Superior temporal gyrus (tissue), 1 donor: ENCODE measurements around the gene ACAP2.
"Not testable (repeated sequence)": the region's sequence is repeated elsewhere in the genome, so short reads cannot be mapped to it uniquely, and the experiment has no call there.

Source experiments
- DNase-seq: peaks from one replicate; pipeline ENCODE4 v3.0.0-alpha.2; 2016; ENCODE audit errors: extremely low spot score

Gene ACAP2

DNA sequence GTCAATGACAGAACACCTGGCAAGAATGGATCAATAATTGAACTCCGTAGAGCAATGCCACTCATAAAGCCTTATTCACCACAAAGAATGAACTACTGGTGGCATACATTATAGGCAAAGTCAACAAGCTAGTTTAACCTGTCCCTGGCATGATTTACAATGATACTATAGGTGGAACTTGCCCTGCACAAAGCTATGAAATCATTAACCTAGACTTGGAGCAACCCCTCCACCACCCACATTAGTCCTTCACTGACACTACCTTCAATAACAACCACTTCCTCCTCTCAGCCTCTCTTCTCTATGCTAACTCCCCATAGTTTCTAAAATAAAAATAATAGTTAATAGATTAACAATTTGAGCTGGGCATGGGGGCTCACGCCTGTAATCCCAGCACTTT is 54.4 kb downstream of the ACAP2 start:
- DNase-seq, result no peak

DNA sequence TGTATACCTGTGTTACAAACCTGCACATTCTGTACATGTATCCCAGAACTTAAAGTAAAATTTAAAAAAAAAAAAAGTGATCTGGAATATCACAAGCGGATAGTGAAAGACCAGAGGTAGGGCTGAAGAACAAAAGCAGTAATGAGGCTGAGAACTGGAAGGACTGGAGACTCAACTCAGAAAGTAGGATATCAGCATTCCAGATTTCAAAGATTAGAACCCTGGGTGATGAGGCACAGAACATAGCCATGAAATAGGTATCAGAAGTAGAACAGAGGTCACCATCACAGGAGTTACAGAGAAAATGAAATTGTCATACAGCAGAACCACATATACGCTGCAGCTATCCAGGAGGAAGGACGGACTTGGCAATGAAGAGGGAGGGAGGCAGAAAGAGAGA is 56.1 kb downstream of the ACAP2 start:
- no peak for DNase-seq

DNA sequence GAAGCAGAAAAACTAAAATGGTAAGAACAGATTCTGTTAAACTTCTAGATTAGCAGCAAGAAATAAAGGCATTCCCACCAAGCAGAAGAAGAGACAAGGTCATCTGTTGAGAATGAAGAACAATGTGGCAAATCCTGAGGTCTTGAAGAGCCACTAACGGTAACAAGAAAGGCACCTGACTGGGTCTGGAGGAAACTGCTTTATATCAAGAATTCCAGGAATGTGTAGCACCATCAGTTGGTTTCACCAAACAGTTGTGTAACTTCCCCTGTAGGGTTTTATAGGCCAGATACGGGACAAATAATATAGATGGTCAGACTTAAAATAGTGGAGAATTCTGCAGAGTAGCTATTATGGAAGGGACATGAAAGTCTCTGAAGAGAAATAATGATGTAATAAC is 57.3 kb downstream of the ACAP2 start:
- no peak for DNase-seq

DNA sequence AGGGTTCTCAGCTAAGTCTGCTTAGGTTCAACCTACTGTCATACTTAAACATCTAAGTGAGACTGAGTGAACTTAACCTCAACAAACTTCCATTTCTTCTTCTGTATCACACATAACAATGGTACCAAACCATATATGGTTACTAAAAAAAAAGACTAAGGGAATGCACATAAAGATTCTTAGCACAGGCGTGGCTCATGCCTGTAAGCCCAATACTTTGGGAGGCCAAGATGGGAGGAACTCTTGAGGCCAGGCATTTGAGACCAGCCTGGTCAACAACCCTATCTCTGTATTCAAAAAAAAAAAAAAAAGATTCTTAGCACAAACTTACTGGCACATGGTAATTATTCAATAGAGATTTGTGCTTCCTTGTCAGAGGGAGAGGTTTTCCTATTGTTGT is 57.9 kb downstream of the ACAP2 start:
- no peak for DNase-seq

DNA sequence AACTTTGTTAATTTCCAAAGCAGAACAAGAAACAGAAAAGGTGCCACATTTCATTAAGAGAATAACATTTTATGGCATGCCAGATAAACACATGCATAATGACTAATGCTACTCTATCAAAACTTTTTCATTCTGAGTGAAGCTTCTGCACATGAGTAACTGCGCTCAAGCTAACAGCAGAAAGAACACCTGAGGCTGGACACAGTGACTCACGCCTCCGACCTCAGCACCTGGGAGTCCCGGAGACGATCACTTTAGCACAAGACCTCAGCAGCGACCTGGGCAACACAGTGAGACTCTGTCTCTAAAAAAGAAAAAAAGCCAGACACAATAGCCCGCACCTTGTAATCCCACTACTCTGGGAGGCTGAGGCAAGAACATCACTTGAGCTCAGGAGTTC is 70.6 kb downstream of the ACAP2 start:
- DNase-seq, result no peak

DNA sequence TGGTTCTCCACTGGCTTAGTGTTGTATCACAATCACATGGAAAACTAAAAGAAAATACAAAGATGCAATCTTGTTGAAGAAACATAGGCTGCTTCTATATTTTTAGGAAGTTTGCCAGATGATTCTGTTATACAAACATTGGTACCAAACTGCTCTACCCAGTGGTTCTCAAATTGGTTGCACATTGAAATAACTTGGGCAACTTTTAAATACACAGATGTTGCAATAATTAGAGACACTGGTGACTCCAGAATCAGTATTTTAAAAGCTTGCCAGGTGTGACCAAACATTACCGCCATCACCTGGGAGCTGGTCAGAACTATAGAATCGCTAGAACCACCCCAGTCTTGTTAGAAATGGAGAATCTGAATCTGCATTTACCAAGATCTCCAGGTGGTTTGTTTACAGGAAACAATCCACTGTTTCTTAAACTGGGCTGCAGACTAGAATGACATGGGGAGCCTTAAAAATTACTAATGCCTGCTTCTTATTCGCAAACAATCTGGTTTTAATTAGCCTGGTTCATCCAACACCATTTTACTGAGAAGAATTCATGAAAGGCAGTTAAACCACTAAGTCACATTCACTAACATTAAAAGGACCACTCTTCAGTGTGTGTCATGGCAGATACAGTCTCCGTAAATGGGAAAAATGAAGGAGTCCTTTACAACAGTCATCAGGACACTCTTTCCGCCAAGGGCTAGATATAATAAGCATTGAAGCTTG is 76.5 kb downstream of the ACAP2 start:
- no peak for DNase-seq

DNA sequence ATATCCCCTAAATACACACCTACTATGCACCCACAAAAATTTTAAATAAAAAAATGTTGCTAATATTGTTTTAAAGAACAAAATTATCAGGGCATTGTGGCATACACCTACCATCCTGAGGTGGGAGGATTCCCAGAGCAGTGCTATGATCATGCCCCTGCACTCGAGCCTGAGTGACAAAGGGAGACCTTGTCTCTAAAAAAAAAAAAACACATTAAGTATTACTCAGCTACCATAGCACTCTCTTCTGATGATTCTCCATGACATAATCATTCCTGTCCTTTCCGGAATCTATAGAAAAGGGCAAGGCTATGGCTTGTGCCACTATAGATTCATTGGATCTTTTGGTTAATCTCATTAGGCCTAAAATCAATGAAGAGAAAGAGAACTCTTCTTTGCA is 77.4 kb downstream of the ACAP2 start:
- DNase-seq, result no peak

DNA sequence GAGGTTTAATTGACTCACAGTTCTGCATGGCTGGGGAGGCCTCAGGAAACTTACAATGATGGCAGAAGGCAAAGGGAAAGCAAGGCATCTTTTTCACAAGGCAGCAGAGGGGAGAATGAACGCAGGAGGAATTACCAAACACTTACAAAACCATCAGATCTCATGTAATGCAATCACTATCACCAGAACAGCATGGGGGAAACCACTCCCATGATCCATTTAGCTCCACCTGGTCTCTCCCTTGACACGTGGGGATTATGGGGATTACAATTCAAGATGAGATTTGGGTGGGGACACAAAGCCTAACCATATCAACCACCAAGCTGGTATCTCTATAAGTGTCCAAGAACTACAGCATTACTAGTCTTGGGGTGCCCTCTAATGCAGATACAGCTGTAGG is 85.0 kb downstream of the ACAP2 start:
- not testable (repeated sequence) for DNase-seq

DNA sequence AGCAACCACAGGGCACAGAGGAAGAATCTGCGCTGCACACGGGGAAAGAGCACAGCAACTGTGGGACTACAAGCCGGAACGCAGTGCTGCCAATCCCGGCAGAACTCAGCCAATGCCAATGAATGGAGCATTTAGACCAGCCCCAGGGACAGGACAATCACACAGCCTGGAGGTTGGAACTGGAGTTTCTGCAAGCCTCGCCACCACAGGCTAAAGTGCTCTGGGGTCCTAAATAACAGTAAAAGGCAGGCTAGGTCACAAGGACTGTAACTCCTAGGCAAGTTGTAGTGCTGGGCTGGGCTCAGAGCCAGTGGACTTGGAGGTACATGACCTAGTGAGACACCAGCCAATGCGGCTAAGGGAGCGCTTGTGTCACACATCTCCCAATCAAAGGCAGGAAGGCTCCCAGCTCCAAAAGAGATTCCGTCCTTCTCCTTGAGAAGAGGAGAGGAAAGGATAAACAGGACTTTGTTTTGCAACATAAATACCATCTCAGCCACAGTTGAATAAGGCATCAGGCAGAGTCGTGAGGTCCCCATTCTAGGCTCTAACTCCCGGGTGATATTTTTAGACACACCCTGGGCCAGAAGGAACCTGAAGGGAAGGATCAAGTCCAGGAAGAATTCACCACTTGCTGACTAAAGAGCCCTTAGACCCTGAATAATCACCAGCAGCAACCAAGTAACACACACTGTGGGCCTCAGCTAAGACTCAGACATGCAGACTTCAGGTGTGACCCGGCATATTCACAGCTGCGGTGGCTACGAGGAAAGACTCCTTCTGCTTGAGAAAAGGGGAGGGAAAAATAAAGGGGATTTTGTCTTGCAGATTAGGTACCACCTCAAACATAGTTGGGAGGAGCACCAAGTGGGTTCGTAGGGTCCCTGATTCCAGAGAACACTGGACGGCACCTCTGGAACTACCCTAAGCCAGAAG is 86.4 kb downstream of the ACAP2 start:
- DNase-seq, result peak; percentile 81

DNA sequence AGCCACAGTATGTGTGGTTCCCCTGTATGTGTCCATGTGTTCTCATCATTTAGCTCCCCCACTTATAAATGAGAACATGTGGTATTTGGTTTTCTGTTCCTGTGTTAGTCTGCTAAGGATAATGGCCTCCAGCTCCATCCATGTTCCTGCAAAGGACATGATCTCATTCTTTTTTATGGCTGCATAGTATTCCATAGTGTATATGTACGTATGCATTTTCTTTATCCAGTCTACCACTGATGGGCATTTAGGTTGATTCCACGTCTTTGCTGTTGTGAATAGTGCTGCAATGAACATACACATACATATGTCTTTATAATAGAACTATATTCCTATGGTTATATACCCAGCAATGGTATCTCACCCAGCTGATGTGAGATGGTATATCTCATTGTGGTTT is 88.8 kb downstream of the ACAP2 start:
- not testable (repeated sequence) for DNase-seq

DNA sequence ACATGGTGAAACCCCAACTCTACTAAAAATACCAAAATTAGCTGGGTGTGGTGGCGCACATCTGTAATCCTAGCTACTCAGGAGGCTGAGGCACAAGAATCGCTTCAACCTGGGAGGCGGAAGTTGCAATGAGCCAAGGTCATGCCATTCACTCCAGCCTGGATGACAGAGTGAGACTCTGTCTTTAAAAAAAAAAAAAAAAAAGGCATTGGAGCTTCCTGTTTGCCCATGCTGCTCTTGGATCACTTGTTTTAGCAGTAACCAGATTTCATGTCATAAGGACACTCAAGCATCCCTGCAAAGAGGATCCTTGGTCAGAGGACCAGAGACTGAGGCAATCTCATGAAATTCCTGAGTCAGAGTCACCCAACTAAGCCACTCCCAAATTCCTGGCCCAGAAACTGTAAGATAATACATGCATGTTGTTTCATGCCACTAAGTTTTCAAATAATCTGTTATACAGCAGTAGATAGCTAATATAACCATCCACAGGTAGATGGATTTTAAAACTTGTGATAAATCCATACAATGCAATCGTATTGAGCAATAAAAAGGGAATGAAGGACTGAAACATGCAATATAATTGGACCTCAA is 89.8 kb downstream of the ACAP2 start:
- no peak for DNase-seq

DNA sequence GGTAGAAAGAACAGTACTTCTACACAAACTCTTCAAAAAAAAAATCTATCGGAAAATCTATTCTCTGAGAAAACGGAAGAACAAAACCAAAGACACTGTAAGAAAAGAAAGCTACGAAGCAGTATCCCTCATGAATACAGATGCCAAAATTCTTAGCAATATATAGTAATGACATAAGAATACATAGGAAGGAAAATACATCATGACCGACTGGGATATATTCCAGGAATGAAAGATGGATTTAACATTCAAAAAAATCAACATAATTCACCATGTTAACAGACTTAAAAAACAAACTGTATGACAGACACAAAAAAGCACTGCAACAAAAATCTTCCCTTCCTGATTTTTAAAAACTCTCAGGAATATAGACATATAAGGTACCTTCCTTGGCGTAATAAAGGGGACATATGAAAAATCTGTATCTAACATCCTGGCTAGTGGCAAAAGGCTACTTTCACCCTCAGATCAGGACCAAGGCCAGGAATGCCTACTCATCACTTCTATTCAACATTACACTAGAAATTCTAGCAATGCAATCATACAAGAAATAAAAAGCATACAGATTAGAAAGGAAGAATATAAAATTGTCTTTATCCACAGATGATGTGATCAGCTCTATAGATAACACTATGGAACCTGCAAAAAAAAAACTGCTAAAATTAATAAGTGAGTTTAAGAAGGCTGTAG is 94.2 kb downstream of the ACAP2 start:
- no peak for DNase-seq

DNA sequence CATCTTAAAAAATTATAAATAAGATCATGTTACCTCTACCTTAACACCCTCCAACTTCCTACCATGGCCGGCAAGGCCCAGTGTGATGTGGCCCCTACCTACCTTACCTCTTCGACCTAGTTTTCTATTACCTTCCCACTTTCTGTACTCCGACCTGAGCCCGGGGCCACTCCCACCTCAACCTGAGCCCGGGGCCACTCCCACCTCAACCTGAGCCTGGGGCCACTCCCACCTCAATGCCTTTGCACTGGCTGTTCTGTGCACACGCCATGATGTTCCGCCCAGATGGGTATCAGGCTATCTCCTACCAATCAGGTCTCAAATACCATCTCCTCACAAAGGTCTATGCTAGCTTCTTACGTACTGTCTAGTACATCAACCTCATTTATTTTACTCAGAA is 105.1 kb downstream of the ACAP2 start:
- no peak for DNase-seq

DNA sequence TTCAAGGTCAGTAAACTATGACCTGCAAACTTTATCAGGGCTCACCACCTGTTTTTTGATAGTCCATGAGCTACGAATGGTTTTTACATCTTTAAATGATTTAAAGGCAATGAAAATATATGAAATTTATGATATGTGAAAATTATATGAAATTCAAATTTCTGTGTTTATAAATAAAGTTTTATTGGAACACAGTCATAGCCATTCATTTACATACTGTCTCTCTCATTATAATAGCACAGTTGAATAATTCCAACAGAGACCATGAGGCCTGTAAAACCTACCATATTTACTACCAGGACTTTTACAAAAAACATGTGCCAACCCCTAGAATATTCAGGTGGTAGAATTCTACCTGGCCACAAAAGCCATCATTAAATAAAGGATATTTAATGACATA is 107.9 kb downstream of the ACAP2 start:
- no peak for DNase-seq

DNA sequence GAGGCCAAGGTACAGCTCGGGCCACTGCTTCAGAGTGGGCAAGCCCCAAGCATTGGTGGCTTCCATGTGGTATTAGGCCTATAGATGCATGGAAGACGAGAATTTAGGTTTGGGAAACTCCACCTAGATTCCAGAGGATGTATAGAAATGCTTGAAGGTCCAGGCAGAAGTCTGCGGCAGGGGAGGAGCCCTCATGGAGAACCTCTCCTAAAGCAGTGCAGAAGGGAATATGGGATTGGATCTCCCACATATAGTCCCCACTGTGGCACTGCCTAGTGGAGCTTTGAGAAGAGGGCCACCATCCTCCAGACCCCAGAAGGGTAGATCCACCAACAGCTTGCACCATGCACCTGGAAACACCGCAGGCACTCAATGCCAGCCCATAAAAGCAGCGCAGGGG is 123.8 kb downstream of the ACAP2 start:
- no peak for DNase-seq

DNA sequence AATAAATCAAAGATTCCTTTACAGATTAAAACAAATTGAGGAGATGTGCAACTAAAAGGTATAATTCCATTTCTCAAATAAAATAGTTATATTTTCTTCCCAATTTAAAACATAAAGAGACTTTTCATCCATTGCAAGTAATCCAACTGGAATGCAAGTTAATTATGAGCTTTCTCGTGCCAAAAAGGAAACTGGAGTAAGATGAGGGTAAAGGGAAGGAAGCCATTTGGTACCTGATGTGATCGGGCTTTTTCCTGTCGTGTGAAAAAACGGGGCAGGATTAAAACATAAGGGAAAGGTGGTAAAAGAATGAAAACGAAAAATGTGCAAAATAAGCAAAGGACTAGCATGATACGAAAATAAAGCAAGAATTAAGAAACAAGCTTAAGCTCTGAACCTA is 130.1 kb downstream of the ACAP2 start:
- no peak for DNase-seq

DNA sequence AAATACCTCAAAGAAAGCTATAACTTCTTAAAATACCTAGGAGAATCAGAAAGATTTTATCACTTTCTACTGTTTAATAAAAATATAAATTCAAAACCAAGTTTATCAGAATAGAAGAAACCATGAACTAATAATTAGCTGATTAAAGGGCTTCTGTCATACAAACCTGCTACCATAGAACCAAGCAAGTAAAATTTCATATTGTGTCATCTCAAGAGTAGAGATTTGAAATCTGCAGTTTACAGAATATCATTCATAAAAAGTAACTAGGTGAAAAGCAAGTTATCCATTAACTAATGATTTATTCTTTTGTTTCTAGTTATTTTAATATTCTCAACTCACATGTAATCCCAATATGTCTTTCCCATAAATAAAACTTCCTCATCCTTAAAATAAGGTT is 135.1 kb downstream of the ACAP2 start:
- DNase-seq, result no peak

DNA sequence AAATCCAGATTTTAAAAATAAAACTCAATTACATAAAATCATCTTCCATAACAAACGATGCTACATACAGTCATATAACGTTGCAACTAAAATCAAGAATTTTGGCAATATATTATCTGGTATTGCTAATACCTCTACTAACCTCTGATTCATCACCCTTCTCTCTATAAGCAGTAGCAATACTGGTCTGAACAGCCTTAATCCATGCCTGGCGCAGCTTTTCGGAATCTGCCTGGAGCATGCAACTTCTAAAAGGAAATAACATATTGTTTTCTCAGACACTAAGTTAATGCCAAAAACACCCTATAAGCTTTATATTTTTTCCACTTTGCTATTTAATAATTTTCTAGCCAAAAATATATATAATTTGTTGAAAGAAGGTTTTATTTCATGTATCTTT is 136.5 kb downstream of the ACAP2 start:
- no peak for DNase-seq

DNA sequence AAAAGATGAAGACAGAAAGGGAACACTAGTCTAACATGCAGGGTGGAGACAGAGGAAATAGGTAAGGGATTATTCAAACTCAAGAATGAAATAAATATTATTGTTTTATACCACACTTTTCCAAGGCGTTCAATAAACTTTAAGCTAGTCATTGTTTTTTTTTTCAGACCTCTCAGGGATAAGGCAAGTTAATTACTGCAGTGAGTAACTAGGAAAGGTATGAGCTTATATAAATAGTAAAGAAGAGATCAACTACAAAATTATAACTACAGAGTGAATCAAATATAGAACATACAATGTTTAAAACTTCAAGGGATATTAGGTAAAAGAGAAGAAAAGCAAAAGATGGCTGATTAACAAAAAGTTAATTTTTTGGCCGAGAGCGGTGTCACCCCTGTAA is 140.4 kb downstream of the ACAP2 start:
- no peak for DNase-seq

DNA sequence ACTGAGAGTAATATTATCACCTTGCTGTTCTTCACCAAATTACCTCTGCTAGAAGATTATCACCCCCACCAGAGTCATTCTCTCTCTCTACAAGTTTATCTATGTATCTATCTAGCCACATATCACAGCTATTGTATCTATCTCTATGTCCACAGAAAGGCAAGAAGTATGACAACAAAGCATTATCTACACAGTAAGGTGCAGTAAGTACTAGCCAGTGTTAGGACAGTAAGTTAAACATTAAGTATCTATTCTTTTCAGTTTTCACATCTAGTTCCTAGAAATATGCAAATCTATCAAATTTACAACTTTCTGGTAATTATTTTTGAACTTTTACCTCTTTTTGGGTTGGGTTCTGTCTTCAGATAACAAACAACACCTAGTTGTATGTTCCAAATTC is 145.4 kb downstream of the ACAP2 start:
- no peak for DNase-seq

DNA sequence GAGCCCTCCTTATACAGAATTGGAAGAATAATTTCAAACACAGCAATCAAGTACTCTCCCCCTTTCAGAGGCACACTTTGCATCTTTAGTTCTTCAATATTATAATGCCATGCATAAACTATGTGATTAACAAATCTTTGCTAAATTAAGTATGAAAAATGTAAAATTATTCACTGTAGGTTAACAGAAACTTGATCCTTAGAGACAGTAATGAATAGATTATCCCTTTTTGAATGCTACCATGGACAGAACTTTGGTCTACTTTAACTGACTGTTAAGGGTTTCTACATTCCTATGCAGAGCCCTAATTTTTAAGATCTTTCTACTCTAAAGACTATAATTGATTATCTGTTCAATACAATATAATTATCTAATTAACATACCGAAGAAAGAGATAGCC is 146.2 kb downstream of the ACAP2 start:
- DNase-seq, result no peak

DNA sequence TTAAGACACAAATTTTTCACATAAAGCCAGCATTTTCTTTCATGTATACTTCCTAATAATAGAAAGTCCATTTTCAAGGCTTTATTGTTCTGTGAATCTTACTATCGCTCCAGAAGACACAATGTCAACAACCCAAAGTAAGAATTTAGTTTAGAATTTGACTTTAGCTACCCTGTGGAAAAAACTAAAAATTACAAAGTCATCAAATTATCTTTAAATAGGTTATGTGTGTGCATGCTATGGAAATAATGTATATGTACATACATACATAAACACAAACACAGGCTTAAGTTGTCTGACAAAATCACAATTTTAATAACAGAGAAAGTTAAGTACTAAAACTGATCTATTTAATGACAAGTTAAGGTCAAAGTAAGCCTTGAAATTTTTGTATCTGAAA is 151.7 kb downstream of the ACAP2 start:
- no peak for DNase-seq
